Cardiac fibroblast (primary cell): ENCODE results near the gene OSBPL5.

Source experiments
- DNase-seq, 2 donors: peaks; one replicate each; pipeline versions ENCODE4 v3.0.0 to v3.0.0-alpha.2; 2010; ENCODE audit warnings: low read depth in 2 of 2
- H3K4me3 ChIP-seq, 2 donors: replicated peaks in 1 of 2; 1 replicate in 1 of 2; 2 replicates in 1 of 2; pipeline ENCODE4 v1.5.1; 2011; ENCODE audit warnings: low read depth in 2 of 2, low read length in 2 of 2, mild to moderate bottlenecking in 2 of 2, moderate library complexity in 1 of 2
- TF ChIP-seq, protein P1 (sequence below): IDR thresholded peaks from one replicate; pipeline ENCODE4 v1.5.1; 2011; ENCODE audit warnings: low read depth, mild to moderate bottlenecking, low read length, inconsistent platforms

The OSBPL5 gene

DNA sequence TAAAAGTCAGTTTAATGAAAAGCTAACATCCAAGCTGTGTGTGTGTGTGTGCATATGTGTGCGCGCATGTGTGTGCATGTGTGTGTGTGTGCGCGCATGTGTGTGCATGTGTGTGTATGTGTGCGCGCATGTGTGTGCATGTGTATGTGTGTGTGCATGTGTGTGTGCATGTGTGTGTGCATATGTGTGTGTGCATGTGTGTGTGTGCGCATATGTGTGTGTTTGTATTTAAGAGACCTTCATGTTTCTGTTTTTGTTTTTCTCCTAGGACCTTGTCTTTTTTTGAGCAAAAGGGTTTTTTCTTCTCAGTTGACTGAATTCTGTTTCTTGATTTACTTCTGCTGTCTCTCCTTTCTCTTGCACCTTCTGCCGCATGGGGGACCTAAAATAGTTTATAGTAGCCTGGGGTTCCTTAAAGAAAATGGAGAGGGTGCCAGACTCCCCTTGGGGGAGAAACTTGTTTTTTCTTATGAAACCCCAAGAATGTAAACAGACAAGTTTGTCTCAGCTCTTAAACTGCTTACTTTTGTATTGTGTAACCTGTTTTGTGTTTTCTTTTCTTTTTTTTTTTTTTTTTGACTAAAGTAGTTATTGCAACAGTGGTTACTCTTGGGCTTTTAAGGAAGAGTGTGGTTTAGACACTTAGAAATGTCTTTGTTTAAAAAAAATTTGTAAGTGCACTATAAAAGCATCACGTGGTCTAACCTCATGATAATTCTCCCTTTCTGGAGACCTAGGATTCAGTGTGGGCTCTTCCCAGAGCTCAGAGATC is 53.0 kb downstream of the OSBPL5 start:
- DNase-seq: peak; percentile 11 to 62
- H3K4me3 ChIP-seq: no peak overlapping the region
- TF ChIP-seq, protein P1, sequence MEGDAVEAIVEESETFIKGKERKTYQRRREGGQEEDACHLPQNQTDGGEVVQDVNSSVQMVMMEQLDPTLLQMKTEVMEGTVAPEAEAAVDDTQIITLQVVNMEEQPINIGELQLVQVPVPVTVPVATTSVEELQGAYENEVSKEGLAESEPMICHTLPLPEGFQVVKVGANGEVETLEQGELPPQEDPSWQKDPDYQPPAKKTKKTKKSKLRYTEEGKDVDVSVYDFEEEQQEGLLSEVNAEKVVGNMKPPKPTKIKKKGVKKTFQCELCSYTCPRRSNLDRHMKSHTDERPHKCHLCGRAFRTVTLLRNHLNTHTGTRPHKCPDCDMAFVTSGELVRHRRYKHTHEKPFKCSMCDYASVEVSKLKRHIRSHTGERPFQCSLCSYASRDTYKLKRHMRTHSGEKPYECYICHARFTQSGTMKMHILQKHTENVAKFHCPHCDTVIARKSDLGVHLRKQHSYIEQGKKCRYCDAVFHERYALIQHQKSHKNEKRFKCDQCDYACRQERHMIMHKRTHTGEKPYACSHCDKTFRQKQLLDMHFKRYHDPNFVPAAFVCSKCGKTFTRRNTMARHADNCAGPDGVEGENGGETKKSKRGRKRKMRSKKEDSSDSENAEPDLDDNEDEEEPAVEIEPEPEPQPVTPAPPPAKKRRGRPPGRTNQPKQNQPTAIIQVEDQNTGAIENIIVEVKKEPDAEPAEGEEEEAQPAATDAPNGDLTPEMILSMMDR: no peak

DNA sequence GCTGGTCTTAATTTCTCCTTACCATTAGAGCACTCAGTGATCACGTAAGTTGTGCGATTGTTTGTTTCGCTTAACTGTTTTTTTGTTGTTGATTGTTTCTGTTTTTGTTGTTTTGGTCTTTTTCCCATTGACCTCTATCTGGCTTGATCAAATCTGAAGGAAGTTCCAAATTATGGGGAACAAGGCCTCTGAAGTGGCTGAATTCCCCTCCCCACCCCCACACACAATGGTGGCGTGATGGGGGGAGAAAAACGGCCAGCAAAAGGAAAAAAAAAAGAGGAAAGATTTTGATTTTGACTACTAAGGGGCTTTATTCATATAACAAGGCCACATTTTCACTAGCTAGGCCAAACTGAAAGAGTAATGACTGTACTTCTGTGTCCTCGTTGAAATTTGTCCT is 53.6 kb downstream of the OSBPL5 start:
- H3K4me3 ChIP-seq: no peak overlapping the region
- TF ChIP-seq, protein P1: no peak
- no peak for DNase-seq

DNA sequence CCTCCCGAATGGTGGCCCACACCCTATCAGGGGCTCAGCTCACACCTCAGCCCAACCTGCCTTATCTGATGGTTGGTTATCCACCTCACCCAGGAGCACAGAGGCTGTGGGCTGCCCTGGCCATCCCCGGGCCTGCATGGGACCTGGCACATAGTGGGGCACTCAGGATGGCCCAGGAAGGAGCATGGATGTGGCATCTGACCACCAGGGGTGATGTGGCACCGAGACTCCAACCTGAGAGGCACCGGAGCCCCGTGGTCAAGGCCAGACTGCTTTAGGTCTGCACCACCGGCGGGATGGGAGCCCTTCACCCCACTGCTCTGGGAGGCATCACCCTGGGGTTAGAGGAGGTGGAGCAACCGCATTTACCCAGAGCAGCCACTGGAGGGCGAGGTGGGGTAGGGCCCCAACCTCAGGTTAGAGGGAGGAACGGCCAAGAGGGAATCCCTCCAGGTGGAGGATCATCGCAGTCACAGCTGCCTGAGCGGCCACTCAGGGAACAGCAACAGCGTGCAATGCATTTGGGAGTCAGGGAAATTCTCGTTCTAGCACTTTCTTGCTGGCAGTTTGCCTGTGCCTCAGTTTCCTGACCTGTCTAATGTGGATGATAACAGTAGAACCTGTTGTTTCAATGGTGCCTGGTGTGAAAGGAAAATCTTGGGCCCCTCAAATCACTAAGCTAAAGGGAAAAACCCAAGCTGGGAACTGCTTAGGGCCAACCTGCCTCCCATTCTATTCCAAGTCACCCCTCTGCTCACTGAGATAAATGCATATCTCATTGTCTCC is 55.0 kb downstream of the OSBPL5 start:
- TF ChIP-seq, protein P1: peak; percentile 77
- DNase-seq: peak; percentile 35 to 44
- H3K4me3 ChIP-seq: no peak overlapping the region

DNA sequence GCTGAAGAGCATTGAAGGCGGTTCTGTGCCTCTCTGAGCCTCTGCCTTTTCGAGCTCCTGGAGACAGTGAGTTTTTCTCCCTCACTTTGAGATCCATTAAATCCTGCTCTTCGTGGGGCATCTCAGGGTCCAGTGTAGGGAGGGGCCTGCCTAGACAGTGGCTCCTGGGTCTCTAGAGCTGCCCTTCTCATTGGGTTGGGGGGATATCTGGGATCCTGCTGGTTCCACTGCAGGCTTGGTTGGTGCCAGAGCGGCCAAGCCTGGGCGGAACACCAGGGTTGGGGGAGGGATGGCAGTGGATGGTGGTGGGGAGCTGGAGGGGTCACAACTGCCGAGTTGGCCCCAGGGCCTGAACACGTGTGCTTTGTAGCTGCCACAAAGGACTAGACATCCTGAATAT is 55.7 kb downstream of the OSBPL5 start:
- DNase-seq: no peak
- no peak overlapping the region for H3K4me3 ChIP-seq
- TF ChIP-seq, protein P1: no peak

DNA sequence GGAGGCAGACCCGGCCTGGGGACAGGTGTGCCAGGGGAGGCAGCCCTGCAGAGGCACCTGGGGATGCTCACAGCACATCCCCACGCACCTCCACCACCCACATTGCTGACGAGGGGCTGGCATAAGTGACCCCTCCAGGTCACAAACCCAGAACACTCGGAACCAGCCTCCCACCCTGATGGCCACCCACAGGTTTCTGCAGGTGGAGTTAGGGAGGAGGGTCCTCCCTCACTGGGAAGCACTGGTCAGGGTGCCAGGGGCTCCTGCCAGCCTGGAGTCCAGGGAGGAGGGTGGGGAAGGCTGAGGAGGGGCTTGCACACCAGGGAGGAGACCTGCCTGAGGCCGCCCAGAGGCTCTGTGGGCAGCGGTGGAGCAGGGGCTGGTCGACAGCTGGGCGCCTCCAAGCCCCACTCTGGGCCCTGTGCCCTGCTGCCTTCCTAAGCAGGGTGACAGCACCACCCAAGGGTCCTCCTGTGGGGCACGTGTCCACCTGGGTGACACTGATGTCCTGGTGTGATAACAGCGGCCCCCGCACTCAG is 56.9 kb downstream of the OSBPL5 start:
- H3K4me3 ChIP-seq: no peak overlapping the region
- TF ChIP-seq, protein P1: no peak
- no peak for DNase-seq

GRCh38 chr11:3107608-3108182 is 57.4 kb downstream of the OSBPL5 start:
- no peak overlapping the region for H3K4me3 ChIP-seq
- no peak for DNase-seq
- TF ChIP-seq, protein P1: no peak
